IPS-11a (cell line): Measurements from ENCODE around the gene ZBTB47.

Source experiments
- H3K4me3 ChIP-seq: one replicate; pipeline ENCODE4 v1.5.1; 2013; ENCODE audit warnings: low read depth, low read length, control low read depth

ZBTB47 gene

DNA sequence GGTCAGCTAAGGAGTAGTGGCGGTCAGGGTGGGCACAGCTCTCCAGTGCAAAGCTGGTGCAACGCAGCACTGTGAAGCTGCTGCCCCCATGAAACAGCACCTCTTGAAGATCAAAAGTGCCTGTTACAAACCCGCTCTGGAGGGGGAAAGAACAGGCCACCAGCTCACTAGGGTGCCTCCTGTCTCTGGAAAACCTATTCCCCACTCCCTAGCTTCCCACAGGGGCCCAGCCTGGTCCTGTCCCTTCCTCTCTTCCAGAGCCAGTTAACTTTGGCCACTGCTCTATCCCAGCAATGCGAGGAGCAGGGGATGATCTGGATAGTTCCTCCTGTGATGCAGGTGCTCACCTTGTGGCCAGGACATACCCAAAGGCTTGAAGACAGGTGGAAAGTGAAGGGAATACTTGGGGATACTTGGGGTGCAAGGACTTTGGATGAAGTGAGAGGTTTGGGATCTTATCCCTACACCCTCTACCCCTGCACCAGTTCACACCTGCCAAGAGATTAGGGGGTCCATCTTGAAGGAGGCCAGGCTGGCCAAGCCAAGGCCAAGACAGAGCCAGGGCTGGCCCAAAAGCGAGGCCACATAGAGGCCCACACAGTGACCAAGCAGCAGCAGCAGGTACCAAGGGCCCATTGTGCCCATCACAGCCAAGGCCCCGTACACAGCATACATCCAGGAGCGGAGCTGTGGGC is 44.9 kb downstream of the ZBTB47 start:
- H3K4me3 ChIP-seq: no peak overlapping the region

- H3K4me3 ChIP-seq: no peak overlapping the region
Observed at GRCh38 chr3:42698911-42699230, 45.4 kb downstream of the ZBTB47 start.

- H3K4me3 ChIP-seq: no peak overlapping the region
Observed at GRCh38 chr3:42699511-42699971, 46.0 kb downstream of the ZBTB47 start.

- no peak overlapping the region for H3K4me3 ChIP-seq
Observed at GRCh38 chr3:42700366-42701288, 47.1 kb downstream of the ZBTB47 start.

GRCh38 chr3:42701371-42702065 is 48.0 kb downstream of the ZBTB47 start:
- H3K4me3 ChIP-seq: no peak overlapping the region

DNA sequence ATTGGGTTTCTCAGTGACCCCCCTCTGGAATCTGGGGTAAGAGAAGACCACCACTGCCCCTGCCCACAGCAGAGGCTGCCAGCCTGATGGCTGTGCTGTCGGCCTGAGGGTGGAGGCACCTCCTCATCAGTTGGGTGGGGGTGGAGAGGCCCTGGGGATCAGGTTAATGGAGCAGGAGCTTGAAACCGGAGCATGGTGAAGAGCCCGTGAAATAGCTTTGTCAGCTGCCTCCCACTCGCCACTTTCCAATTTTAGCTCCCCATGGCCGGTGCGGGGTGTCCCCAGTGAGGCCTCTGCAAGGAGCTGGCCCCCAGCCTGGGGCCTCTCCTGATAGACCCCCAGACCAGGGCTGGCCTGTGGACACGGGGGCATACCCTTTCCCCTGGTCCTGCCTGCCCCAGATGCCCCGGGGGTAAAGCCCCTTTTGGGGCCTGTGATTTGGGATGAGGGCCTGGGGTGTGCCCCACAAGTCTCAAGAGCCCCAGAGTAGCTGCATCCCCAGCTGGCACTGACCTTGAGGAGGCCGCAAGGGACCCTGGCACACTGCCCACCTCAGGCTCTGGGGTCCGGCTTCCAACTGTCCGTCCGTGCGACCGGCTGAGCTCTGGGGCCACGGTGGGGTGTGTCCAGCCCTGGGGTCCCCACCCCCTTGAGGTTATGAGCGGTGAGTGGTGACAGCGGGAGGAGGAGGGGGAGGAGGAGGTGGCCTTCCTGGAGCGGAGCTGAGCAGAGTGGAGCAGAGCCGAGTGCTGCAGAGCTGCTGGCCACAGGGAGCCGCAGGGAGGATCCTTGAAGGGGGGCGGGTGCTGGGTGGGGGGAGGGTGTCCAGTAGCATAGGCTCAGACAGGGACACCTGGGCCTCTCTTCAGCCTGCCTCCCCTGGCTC is 48.8 kb downstream of the ZBTB47 start, which contains the start of gene HHATL:
TSS of gene HHATL (minus strand) at position 733 of the 886 bp plus-strand sequence. CDS start 1,972 bp downstream, outside the sequence.
- H3K4me3 ChIP-seq: no peak within 1 kb of the TSS

GRCh38 chr3:42702982-42703694 is 49.6 kb downstream of the ZBTB47 start:
- no peak overlapping the region for H3K4me3 ChIP-seq

DNA sequence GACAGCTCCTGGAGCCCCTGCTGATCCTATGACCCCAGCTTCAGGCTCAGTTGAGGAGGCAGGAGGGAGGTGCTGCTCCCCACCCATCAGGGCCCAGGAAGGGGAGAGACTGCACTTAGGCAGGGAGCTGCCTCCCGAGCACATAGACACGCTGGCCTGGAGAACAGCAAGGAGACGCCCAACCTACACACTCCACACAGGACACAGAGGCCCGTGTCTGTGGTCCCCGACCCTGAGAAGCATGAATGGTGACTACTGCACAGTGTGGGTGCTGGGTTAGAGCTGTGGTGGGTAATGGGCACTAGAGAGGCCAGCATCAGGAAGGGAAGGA is 50.2 kb downstream of the ZBTB47 start:
- H3K4me3 ChIP-seq: no peak overlapping the region

DNA sequence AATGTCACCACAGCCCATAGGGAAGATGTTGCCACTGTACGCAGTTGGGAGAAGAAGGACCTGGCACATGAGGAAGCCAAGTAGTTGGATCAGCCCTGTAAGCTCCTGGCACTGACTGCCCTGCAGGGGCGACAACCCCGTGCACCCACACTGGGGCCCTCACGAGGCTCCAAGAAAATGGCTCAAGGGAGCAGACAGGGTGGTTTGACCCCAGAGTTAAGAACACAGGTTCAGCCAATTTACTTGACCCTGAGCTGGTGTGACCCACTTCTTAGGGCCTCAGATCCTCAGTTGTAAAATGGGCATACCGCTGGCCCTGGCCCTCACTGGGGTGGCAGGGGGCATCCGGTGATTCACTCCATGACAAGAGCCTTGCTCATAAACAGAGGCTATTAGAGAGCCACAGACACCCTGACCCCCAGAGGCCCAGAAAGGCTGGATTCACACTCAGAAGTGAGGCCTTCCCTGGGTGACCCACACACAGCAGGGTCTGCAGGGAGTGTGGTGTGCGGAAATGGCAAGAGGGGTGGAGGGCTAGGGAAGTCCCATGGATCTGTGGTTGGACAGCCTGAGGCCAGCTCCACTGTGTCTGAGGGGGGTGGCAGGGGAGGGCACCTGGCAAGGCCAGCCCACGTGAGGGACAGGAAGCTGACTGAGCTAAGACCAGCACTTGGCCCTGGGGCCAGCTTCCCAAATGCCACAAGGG is 50.8 kb downstream of the ZBTB47 start:
- H3K4me3 ChIP-seq: no peak overlapping the region

DNA sequence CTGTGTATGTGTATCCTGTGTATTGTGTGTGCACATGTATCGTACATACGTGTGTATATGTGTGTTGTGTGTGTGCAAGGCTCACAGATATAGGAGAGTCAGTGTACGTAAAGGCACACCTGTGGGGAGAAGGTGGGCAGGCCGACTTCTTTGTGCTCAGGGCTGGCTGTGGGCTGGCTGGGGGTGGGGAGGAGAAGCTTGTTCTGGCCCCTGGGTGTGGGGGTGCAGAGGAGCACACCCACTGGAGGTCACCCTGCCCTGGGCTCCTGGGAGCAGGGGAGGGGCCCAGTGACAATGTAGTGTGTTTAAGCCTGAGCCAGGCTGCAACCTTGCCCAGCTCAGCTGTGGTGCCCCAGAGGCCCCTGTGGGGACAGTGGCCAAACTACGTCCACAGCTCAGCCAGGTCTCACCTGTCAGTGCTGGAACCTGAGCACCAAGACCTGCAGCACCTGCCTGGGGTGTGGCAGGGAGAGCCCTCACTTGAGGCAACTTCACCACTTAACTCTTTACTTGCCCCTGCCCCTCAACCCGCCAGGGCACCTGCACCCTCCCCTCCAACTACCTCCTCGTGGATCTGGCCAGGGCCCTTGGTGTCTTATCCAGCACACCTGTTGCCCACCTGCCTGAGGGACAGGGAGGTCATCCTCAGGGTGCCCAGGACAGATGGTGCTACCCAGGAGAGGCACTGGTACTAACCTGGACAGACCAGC is 51.7 kb downstream of the ZBTB47 start:
- H3K4me3 ChIP-seq: no peak overlapping the region

DNA sequence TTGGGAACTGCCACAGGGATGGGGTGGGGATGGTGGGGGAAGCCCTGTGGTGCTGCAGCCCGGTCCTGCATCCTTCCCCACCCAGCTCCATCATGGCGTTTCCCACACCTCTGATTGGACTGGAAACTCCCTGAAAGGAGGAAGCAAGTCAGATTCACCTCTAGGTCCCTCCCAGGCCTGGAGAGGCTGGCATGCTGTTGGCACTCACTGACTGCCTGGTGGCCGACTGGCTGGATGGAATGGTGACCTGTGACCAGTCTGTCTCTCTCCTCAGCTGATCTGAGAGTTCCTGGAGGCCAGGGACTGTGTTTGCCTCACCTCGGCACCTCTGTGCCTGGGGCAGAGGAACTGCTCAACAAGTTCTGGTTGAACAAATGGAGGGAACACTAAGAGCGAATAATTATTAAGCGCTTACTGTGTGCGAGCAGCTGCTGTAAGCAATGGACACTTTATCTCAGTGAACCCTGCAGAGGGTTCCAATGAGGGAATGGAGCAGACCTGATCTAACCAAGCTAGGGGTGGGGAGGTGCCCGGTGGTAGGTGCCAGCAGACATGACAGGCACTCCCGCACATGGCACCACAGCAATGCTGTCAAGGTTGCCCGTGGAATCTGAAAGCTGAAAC is 52.6 kb downstream of the ZBTB47 start:
- no peak overlapping the region for H3K4me3 ChIP-seq

- H3K4me3 ChIP-seq: no peak overlapping the region
Observed at GRCh38 chr3:42706721-42707619, 53.5 kb downstream of the ZBTB47 start.

GRCh38 chr3:42707620-42708355 is 54.3 kb downstream of the ZBTB47 start:
- H3K4me3 ChIP-seq: no peak overlapping the region

DNA sequence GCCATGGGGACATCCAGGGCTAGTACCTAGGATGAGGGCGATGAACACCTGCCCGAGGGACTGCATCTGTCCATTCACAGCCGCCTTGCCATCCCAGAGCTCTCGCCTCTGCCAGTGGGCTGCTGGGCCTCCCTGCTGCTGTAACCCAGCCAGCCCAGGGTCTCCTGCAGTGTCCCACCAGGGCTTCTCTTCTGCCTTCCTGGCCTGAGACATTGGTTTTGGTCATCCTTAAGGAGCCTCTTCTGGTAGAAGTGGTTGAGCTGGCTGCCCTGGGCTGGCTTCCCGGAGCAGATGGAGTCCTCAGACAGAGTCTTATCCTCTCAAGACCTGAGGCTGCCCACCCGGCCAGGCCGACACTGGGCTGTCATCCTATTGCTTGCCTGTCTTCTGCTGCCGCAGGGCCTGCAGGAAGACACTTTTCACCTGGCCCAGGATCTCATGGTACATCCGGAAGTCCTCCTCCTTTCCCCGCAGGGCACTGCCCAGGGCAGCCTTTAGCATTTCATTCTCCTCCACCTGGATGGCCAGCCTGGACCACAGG is 55.2 kb downstream of the ZBTB47 start:
- no peak overlapping the region for H3K4me3 ChIP-seq

- no peak overlapping the region for H3K4me3 ChIP-seq
Observed at GRCh38 chr3:42709621-42710020, 56.1 kb downstream of the ZBTB47 start.

GRCh38 chr3:42710323-42711021 is 57.0 kb downstream of the ZBTB47 start:
- H3K4me3 ChIP-seq: no peak overlapping the region
